A172 (cell line): ENCODE measurements around the gene HDGFL2. TPM values are rescaled to one million over a fixed set of nuclear protein-coding genes. Genes with fewer than 3 reads are reported as not detected.

Source experiments
- DNase-seq: peaks from one replicate; pipeline ENCODE4 v3.0.0-alpha.2; 2015; ENCODE audit warnings: low spot score
- total RNA-seq: library from RNA; depleted of rRNA; stranded (reverse); fragments of >200 nt; shearing (Covaris generic); gene quantifications from 2 replicates; pipeline ENCODE4 v1.2.3, GENCODE V29; 2014

The HDGFL2 gene
- total RNA-seq, 1 experiment from 2014 or later: 53.9 TPM

DNA sequence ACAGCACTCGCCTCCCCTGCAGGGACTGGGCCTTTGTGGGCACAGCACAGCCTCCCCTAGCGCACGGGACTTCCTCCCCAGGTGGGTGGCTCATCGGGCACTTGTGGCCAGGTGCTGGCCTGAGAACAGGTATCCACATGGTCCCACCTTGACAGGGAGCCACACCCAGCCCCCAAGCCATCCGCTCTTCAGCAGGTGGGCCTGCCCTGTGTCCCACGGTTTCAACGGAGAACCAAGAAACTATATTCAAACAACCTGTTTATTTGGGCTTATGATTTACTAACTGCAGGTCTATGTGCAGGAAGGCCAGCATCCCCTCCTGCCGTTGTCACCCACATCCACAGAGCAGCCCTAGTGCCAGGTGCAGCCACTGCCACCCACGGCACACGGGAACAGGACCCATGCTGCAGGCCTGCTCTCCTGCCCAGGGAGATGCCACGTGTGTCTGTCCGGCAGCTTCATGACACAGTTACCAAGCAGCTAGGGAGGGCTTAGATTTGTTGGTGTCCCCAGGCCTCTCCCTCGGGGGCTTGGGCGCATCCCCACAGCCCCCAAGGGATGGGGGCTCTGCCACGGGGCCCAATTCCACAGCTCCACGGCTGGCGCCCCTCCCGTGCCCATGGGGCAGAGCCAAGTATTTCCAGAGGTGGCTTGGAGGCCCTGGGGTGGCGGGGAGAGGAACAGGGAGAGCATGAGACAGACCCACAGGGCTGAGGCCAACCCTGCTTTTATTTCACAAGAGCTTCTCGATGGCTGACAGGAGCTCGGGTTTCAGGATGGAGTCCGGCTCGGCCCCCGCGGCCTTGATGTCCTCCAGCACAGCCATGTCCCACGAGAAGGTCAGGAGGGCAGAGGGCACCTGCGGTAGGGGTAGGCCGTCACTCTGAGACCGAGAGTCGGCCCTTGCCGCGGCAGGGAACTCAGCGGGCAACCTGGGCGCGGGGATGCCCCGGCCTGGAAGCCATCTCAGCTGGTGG lies 27.0 kb upstream of the HDGFL2 start:
- no peak for DNase-seq

DNA sequence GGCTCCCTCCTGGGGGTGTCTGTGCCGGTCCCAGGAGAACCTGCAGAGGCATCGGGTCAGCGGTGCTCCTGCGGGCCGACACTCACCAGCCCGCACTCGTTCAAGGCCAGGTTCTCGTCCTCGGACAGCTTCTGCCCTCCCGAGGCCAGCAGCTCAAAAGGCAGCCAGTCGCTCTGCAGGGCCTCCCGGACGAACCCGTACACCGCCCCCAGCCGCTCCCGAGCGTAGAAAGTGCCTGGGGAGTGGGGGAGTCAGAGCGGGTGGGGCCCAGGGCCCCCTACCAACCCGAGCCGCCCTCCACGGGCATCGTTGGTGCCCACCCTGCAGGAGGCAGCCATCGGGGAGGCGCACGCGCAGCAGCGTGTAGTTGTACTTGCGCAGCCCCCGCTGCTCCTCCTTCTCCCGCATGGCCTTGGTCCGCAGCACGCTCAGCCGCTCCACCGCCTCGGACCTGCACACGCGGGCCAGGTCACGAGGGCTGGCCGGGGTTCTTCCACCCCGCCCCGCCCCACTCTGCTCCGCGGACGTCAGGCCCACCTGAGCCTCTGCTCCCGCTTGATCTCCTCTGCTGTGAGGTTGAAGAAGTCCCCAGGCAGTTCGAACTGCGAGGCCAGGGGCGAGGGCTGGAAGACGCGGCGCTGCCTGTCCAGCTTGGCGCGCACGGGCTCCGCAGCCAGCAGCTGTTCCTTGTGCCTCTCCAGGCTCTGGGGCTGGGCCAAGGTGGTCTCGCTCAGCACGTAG lies 26.0 kb upstream of the HDGFL2 start:
- no peak for DNase-seq

DNA sequence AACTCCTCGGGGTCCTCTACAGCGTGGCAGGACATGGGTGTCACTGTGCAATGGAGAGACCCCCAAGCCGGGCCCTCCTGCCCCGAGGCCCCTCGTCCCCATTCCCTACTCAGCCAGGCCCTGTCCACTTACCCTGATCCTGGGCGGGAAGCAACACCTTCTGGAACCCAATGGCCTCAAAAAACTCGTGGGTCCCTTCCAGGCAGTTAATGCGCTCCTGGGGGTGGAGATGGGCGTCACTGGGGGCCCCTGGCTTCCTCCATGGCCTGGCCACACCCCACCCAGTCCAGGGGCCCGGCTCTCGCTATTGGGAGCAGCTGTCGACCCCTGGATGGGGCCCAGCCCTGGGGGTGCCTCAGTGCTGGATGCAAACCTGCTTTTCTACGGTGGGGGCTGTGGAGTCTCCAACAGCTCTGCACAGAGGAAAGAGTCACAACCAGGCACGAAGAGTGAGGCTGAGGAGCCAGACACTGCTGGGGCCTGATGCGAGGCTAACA lies 25.3 kb upstream of the HDGFL2 start:
- no peak for DNase-seq

DNA sequence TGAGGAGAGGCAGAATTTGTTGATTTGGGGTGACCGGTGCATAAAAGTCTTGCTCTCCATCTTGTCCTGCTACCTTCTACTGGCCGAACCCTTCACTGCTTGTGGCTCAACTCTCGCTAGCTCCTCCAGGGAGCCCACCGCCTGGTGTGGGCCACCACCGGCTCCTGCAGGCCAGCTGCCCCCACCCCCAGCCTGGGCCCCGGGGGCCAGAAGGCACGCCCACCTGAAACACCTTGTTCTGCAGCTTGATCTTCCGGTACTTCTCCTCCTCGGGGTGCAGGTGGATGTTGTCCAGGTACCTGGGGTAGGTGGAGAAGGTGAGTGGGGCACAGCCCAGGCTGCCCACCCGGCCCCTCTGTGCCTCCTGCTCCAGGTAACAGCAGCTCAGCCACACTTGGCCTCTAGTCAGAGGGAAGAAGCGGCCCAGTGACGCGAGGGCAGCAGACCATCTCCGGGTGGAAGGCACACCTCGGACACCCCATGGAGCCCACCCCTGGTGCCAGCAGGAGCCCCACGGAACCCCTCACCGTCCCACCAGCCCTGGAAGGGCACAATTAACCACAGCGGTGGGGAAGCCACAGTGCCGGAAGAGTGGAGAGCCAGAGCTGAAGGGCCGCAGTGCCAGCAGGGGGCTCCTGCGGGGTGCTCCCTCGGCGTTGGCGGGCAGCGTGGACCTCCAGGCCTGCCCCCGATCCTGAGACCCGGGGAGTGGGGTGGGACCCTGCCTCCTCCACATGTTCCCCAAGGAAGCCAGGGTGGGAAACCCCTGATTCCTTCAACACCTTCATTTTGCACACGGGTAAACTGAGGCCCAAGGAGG lies 24.6 kb upstream of the HDGFL2 start:
- DNase-seq: no peak

DNA sequence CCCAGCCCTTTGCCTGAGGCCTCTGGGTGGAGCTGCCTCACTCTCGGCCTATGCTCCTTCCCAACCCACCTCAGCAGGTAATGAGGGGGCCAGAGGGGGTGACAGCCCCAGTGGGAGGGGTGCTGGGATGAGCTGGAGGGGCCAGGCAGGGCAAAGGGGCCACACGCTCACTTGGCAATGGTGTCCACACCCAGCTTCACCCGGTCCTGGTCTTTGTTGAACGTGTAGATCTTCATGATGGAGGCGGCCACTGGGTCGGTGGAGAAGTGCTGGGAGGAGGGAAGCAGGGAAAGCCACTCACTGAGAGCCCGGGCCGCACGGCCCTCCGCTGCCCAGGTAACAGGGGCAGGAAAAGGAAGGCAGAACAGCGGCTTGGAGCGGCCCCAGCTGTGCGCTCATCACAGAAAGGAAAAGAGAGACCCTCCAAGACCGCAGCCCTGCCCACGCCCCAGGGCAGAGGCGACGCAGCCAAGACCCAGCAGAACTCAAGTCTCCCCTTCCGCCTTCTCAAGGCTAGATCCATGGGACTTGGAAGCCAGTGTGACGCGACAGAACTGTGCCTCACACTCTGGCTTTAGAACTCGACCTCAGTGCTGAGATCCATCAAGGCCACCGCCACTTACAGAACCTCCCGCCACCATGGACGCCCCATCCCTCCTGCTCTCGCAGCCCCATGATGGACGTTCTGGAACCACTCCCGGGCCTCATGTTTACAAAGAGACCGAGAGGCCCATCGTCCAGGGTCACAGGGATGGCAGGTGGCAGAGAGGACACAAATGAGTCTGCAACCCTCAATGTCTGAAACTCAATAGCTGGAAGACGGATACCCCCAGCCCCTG lies 23.7 kb upstream of the HDGFL2 start:
- no peak for DNase-seq

DNA sequence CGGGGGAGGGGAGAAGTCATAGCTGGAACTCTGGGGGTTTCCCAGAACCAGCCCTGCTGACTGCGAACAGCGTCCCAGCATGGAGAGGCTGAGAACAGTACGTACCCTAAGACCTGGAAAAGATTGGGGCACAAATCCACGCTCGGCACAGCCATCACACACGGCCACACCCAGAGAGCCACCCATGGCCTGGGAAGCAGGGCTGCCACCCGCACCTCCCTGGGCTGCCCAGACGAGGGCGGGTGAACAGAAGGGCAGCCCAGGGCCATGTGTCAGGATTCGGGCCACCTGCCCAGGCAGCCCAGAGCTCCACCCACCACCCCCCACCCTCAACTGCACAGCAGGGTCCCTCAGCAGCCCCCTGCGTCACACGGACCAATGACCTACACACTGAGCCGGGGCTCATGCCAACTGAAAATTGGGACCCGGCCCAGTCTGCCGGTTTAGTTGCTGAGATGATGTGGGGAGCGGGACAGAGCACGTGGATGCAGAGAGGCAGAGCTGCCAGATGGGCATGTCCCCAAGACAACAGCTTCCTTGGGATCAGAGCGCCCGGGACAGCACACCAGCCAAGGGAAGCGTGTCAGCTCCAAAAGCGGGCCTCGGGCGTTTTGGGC lies 23.0 kb upstream of the HDGFL2 start:
- no peak for DNase-seq

DNA sequence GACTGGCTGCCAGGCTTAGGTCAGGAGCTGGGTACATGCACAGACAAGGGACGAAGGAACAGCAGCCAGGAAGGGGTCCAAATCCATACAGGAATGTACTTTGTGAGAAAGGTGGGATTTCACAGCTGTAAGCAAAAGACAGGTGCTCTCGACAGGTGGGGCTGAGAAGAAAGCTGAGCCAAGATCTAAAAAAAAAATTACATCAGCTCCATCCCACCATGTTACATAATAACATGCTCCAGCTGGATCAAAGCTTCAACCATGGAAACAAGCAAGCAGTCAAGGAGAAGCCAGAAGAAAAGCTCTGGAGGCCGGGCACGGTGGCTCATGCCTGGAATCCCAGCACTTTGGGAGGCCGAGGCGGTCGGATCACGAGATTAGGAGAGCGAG lies 22.5 kb upstream of the HDGFL2 start:
- no peak for DNase-seq

DNA sequence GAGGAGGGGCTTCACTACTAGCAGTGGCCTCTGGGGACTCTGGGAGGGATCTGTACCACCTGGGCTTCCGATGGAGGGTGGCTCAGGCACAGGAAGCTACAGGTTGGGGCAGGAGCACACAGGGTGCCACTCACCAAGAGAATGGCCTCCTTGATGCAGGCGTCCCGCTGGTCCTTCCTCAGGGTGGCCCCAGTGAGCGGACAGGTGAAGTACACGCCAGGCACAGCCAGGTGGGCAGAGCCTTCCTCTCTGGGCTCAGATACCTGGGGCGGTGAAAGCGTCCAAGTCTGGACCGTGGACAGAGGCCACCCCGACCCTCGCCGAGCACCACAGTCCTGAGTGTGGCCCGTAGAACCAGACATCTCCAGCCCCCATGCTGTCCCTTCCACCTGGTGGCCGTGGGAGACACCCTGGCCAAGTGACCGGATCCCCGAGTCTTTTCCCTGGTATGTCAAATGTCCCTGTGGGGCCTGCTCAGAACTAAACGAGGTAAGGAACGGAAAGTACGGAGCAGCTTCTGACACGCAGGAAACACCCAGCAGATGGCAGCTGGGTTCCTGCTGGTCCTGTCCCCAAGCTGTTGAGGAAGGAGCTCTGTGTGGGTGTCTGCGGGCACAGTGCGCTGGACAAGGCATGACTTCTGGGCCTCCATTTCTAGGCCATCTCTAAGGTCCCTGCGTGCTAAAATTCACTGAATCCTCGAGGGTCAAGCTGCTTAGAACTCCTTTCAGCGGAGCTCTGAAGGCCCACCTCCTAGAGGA lies 19.7 kb upstream of the HDGFL2 start:
- DNase-seq: no peak

DNA sequence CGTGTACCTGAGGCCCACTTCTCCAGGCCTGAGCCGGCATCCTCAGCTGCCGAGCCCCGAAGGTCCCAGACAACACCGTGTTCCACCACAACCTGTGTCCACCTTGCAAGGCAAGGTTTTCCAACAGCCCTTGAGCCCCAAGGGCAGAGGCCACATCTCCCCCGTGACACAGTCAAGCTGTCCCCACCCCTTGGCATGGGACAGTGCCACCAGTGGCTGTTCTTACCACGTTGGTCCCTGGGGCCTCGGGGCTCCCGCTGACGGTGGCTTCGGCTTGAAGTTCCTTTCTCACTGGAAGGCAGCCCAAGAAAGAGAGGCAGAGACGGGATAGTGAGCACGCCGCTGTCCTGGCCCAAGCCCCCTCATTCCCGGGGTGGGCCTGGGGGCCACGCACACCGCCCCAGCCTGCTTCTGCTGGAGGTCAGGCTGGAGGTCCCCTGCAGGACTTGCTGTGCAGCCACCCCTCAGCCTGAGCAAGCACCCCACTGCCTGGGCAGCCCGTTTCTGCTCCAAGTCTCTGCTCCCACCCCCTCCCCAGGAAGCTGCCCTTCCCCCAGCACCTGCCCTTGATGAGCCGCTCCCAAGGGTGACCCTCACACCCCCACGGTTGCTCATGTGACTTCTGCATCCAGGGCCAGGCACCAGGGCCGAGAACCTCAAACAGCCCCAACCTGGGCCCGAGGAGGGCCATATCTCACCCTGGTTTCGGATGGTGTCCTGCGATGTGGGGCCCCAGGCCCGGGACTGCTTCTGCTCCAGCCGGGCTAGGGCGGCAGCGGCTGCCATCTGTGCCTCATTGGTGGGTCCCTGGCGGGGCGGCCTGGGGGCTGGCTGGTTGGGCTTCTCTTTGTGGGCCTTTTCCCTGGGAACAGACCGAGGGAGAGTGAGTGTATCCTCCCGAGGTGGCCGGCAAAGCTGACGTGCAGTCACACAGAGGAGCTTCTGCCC lies 18.6 kb upstream of the HDGFL2 start:
- no peak for DNase-seq

DNA sequence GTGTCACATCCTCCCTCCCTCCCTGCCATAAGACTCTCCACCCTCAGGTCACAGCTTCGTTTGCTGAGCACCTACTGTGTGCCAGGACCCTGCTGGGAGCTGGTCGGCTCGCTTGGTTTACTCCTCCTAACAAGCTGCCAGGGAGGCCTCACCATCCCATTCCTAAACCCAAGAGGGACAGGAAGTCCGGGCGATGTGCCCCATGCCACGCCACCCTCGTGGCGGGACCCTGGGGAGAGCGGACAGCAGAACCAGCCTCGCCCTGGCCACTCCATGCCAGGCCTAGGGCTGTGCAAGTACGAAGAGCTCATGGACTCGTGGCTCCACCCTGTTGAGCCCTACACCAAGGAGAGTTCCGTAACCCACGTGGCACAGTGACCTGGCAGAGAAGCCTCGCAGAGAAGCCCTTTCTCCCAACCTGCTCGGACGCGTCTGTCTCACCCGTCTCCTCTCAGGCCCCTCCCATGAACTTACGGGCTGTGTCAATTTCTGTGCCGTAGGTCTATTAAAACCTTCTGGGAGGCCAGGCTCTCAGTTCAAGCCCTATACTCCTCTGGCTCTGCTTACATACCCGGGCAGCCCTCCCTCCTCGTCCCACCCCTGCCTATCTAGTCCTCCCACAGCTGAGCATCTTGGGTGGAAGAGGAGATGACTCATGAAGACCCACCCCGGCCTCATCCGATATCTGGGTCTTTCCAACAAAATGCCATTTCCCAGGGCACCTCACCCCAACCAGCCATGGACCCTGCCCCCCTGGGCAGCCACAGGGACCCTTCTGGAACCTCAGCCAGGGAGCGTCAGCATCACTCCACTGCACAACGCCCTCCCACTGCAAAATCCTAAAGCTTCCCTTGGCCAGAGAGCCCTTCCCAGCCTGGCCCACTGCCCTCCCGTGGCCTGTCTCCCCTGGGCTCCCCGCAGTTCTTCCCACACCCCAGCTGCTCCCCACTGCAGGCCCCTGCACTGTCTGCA lies 17.1 kb upstream of the HDGFL2 start:
- DNase-seq: peak; percentile 68

DNA sequence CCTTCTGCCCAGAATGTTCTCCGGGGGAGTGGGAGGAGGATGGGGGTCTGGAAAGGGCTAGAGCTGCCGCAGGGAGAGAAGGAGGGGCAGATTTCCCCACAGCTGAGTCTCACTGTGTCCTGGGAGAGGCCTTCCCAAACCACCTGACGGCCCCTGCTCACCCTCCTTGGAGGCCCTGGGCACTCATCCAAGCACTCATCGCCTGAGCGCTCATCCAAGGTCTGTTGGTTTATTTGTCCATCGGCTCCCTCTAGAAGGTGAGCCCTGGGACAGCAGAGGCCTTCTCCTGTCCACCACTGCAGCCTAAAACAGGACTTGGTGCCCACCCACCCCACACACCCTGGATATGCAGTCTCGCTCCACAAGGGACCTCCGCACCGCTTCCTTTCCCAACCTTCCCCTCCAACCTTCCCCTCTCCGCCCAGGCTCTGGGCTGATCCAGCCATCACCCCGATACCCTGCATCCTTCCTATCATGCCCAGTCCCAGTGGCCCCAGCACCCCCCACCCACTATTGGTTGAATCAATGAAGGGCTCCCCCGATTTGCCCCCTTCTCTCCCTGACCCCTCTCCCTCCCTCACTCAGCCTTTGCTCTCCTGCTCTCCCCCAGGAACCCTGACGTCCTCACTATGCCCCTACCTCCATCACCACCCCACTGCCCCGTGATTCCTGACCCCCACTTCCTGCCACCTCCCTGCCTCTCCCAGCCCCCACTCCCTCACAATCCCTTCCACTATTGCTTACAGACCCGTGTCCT lies 16.2 kb upstream of the HDGFL2 start:
- peak; percentile 67 for DNase-seq

DNA sequence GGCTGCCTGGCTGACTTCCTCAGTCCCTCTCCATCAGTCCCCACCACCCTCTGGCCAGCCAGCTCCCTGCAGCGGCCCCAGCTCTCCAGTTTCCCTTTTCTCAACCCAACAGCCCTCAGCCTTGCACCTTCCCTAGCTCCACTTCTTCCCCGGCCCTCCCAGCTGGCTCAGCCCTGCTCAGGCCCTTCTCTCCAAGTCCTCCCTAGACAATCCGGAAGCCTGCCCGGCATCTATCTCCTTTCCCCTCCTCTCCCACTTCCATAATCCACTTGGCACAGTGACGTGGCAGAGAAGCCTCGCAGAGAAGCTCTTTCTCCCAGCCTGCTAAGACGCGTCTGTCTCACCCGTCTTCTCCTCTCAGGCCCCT lies 15.6 kb upstream of the HDGFL2 start:
- DNase-seq: peak; percentile 63

DNA sequence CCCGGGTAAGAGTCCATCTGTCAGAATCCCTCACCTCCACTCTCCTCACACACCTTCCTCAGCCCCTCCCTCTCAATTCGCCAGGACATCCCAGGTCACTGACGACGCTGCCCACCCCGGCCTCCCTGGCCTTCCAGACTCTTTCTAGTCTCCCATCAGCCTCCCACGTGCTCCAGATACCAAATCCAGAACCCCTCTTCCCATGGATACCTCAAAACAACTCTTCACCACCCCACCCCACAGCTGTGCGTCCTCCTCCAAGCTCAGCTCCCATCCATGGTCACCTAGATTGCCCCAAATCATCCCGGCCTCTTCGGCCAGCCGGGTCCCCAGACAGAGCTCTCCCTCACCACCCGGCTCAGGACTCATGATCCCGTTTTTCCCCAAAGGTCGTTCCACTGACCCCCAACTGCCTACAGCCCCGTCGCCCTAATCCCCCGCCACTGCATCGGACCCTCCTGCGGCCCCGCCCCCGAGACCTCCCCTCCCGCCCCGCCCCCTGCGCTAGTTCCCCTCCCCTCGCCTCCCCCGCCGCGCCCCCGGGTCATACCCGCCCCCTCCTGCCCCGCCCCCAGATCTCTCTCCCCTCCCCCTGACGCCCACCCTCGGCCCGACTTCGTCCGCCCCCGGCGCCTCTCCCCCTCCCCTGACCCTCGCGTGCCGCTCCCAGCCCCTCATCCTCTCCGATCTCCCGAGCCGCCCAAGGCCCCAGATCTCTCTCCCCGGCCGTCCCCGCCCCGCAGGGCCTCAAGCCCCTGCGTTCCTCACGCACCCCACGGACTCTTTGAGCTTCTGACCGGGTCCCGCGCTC lies 15.0 kb upstream of the HDGFL2 start:
- no peak for DNase-seq

DNA sequence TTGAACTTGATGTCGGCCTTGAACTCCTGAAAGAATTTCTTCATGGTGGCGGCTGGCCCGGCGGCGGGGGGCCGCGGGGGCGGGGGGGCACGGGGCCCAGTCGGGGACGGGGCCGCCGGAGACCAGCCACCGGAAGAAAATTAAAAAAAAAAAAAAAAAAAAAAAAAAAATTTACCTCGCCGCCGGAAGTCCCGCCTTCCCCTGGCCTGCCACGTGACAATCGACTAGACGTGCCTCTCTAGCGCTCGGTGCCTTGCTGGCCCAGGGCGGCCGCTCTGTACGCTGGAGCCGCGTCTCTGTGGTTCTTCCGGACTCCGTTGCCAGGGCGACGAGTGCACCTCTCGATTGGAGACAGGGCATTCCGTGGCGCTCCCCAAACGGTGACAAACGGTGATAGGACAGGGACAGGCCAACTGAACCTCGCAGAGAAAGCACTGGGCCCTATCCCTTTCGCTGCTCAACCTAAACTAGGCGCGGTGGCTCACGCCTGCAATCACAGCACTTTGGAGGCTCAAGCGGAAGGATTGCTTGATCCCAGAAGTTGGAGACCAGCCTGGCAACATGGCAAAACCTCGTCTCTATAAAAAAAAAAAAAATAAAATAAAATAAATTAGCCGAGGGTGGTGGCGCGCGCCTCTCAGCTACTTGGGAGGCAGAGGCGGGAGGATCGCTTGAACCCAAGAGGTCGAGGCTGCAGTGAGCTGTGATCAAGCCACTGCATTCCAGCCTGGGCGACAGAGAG lies 14.3 kb upstream of the HDGFL2 start, which contains the start of gene UBXN6:
UBXN6 (minus strand) TSS at position 141 of the 742 bp plus-strand sequence; CDS start at position 44, 97 bp downstream.
- peak; percentile 96 for DNase-seq
